Activated CD8-positive, alpha-beta memory T cell treated with anti-CD3 and anti-CD28 coated beads for 24 hours (primary cell): ENCODE measurements around the gene GPR162.
A peak's percentile ranks its signal among the peaks of the same experiment; 100 is the strongest.

Source experiments
- DNase-seq: peaks from one replicate; pipeline ENCODE4 v3.0.0-alpha.2; 2020

GPR162 gene

DNA sequence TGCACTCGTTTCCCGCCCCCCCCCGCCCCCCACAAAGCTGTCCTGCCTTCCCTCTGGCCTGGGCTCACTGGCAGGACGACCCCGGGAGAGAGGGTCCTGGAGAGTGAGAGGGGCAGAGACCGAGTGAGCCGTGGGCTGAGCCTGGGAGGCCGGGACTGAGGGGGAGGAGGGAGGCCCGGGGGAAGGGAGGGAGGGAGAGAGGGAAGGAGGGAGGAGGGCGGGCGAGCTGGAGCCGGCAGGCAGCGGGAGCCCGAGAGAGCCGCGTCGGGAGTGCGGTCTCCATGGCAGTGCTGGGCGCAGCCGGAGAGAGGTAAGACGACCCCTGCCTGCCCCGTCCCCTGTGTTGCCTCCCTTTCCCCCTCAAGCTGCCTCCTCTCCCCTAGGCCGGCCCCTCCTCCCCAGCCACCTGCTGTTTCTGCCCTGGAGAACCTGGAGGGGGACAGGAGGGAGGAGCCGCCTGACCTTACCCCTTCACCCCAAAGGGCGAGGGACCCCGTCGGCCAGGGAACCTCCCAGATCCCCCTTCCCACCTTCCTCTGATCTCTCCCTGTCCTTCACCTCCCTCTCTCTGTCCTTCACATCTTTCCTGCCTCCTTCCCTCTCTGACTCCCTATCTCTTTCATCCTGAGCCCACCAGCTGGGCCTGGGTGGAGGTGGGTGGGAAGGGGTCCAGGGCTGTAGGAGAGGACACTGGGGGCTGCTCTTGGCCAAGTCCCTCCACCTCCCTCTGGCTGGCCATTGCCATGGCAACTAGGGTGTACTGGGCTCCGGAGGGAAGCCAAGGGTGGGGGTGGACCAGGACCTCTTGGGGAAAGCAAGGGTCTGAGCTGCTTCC is at the start of gene GPR162:
Gene GPR162, plus strand, starts transcription at position 231 of the 835 bp plus-strand sequence. CDS start 2,078 bp downstream, outside the sequence.
- DNase-seq = no peak

GRCh38 chr12:6772331-6772695 is 49.3 kb upstream of the GPR162 start, which contains the start of gene LAG3:
Gene LAG3 (plus strand): TSS chr12:6772520. CDS start chr12:6772853, 333 bp downstream.
- DNase-seq = peak; percentile 84

DNA sequence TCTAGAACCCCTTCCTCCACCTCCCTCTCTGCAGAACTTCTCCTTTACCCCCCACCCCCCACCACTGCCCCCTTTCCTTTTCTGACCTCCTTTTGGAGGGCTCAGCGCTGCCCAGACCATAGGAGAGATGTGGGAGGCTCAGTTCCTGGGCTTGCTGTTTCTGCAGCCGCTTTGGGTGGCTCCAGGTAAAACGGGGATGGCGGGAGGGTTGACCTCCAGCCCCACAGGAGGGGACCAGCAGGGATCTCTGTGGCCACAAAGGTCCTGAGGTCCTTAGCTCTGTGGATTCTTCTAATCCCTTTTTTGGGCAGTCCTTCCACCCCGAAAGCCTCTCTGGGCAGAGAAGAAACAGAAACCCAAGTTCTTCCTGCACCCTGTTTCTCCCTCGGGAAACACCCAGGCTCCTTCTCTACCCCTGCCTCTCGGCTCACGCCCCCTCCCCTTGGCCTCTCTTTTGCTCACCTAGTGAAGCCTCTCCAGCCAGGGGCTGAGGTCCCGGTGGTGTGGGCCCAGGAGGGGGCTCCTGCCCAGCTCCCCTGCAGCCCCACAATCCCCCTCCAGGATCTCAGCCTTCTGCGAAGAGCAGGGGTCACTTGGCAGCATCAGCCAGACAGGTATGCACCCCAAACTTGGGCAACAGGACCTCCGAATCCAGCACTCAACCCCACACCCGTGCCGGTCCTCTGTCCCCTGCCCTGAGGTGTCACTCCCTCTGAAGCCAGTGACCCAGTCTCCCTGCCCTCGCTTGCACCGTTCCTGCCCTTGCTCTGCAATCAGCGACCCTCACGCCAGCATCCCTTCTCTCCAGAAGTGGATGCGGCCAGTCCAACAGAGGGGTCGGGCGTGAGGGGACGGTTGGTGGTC is 48.7 kb upstream of the GPR162 start:
- no peak for DNase-seq

DNA sequence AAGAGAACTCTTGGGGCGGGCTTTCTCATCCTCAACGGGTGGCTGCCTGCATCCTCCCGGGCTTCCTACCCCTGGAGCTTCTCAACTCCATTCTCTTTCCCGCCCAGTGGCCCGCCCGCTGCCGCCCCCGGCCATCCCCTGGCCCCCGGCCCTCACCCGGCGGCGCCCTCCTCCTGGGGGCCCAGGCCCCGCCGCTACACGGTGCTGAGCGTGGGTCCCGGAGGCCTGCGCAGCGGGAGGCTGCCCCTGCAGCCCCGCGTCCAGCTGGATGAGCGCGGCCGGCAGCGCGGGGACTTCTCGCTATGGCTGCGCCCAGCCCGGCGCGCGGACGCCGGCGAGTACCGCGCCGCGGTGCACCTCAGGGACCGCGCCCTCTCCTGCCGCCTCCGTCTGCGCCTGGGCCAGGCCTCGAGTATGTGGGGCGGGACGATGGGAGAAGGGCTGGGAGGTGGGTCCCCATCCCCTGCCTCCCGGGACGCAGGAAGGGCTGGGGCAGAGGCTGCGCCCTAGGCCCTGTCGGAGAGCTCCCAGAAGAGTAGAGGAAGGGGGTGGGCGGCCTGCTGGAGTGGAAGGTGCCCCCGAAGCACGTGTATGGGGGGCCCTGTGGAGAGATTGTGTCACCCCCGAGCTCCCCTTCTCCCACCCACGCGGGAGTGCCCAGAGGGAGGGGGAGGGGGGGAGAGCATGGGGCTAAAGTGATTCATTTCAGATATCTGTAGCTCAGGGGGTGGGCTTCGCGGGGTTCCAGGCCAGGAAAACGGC is 47.9 kb upstream of the GPR162 start:
- peak; percentile 89 for DNase-seq

GRCh38 chr12:6774499-6775062 is 47.0 kb upstream of the GPR162 start:
- peak; percentile 76 for DNase-seq

DNA sequence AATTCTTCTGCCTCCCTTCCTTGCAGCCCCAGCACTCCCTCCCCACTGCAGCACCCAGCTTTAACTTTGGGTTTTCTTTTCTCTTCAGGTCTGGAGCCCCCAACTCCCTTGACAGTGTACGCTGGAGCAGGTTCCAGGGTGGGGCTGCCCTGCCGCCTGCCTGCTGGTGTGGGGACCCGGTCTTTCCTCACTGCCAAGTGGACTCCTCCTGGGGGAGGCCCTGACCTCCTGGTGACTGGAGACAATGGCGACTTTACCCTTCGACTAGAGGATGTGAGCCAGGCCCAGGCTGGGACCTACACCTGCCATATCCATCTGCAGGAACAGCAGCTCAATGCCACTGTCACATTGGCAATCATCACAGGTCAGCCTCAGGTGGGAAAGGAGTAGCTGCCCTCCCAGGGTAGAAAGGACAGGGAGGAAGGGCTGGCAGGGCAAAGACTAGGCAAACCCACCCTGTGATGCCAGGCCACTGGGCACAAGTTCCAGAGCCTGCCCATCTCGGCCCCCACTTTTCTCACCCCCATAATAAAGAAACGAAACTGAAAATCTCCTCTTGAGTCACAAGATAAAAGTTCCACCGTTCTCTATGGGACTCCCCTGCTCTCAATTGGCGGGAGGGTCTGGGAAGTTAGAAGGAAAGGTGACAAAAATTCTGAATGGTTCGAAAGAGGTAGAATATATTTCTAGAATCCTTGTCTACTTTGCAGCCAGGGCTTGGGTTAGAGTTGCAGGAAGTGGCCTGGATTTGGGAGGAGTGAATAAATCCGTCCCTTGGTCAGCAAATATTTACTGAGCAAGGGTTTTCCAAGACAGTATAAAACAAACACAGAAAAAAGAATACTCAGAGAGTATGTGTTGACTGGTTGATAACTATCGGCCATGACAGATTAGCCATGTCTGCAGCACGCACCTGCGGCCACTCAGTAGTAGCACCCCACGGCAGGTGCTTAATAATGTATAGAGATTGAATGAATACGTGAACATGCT is 46.1 kb upstream of the GPR162 start:
- DNase-seq = no peak

DNA sequence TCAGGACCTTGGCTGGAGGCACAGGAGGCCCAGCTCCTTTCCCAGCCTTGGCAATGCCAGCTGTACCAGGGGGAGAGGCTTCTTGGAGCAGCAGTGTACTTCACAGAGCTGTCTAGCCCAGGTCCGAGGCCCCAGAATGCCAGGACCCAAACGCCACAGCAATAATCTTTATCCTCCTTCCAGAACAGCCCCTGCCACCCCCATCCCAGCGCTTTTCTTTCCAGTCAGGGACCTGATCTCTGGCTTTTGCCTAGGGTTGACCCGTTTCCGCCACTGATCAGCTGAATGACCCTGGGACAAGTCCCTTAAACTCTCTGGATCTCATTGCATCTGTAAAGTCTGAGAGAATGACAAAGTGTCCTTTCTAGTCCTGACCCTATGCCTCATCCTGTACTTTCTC is 44.2 kb upstream of the GPR162 start:
- no peak for DNase-seq

- DNase-seq = no peak
Observed at GRCh38 chr12:6778217-6778573, 43.4 kb upstream of the GPR162 start.

DNA sequence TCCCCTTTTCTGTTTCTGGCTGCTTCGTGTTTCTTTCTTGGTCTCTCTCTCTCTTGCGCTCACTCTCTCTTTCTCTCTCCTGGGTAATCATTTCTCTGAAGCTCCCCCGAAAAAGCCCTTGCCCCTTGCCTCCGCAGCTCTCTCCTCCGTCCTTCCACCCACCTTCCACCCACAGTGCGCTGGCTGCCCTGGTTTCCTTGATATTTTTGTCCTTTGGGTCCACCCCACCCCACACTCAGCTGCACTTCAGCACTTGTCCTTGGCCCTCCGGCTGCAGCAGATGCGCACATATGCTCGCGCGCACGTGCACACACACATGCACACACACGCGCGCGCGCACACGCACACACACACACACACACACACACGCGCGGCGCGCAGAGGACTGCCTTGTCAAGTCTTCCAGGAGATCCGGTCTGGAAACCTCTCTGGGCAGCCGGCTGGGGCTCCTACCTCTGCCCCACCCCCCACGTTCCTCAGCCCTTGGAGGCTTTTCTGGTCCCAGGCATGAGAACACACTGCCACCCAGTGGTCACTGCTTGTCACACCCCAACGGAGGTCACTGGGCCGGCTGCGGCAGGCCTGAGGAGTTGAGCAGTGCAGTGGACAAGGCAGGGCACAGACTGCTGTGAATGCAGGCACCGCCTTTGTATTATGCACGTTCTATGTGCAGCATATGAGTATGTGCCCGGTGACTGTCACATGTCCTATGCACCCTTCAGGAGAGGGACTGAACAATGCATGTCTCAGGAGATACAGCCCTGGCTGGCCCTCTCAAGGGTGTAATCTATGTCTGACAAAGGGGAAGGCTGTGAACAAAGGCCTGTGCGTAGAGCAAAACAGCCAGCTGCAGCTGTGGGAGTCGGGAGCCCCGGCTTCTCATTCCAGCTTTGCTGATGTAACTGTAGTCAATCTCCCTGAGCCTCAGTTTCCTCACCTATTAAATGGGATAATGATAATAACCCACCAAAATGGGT is 42.8 kb upstream of the GPR162 start:
- peak; percentile 96 for DNase-seq

GRCh38 chr12:6779708-6780432 is 41.8 kb upstream of the GPR162 start:
- no peak for DNase-seq

DNA sequence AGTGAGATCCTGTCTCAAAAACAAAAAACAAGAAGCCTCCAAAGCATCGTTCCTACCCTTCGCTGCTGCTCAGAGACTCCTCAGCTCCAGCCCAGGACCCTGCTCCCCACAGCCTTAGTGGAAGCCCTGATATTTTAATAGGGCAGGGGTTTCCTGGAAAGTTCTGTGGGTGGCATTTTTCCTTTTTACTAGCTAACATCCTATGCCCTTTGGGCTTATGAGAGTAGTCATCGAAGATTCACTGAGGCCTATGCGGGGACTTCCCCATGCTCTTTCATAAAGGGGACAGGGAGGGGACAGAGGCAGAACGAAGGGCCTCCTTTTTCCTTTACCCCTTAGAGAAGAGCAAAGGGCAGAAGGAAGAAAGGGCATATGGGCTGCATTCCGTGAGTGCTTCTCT is 41.0 kb upstream of the GPR162 start:
- DNase-seq = no peak

DNA sequence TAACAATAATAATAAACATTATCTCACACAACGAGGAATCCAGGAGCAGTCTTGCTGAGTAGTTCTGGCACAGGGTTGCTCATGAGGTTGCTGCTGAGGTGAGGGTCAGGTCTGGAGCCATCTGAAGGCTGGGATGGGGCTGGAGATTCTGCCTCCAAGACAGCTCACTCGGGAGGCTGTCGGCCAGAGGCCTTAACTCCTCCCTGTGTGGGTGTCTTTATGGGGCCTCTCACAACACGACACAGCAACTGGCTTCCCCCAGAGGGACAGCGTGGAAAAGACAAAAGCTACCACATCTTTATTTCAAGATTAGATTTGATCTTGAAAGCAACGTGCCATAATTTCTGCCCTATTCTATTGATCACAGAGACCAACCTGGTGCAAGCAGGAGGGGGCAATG is 39.5 kb upstream of the GPR162 start:
- no peak for DNase-seq

GRCh38 chr12:6782850-6783566 is 38.6 kb upstream of the GPR162 start:
- no peak for DNase-seq

- no peak for DNase-seq
Observed at GRCh38 chr12:6783828-6784227, 37.8 kb upstream of the GPR162 start.

GRCh38 chr12:6784296-6784695 is 37.3 kb upstream of the GPR162 start:
- no peak for DNase-seq

- DNase-seq = no peak
Observed at GRCh38 chr12:6784761-6785160, 36.9 kb upstream of the GPR162 start.

- DNase-seq = no peak
Observed at GRCh38 chr12:6786416-6787094, 35.1 kb upstream of the GPR162 start.

GRCh38 chr12:6787309-6787708 is 34.3 kb upstream of the GPR162 start:
- no peak for DNase-seq
